GM12878 (cell line): ENCODE measurements around the gene CDSN. TPM values are rescaled to one million over a fixed set of nuclear protein-coding genes. Genes with fewer than 3 reads are reported as not detected.

Experiments
- ATAC-seq: fragments of 200-7000 bp; cut with Tn5 transposase; 3 replicates; pipeline ENCODE4 v1.9.1; 2020; ENCODE audit warnings: mild to moderate bottlenecking, moderate library complexity
- BruUV-seq: library from RNA; stranded (reverse); fragments of 400-500 nt; replicated peaks from 2 replicates; lab custom pipeline; 2021; lab: Mats Ljungman, UMichigan
- CTCF ChIA-PET: fragments of 300-600 bp; sonication (Branson Sonifier 250); formaldehyde crosslinking; extraction: SDS; loops from one replicate; lab custom pipeline; 2021; ENCODE audit warnings: inconsistent platforms; lab: Yijun Ruan, JAX
- POLR2A ChIA-PET: fragments of 350-600 bp; formaldehyde crosslinking; extraction: SDS; loops from one replicate; lab custom pipeline; 2021; ENCODE audit warnings: inconsistent platforms; lab: Charles Lee
- RAD21 ChIA-PET: fragments of 300-600 bp; sonication (Branson Sonifier 250); formaldehyde crosslinking; loops from one replicate; lab custom pipeline; 2023; ENCODE audit warnings: antibody characterized with exemption; ENCODE audit not compliant: unreplicated experiment; lab: Charles Lee
- SMC1A ChIA-PET: fragments of 300-600 bp; sonication (Branson Sonifier 250); formaldehyde crosslinking; loops from one replicate; lab custom pipeline; 2023; ENCODE audit not compliant: unreplicated experiment, uncharacterized antibody; lab: Charles Lee
- DNase-seq: peaks from one replicate; pipeline ENCODE4 v3.0.0-alpha.2; 2011; ENCODE audit warnings: low read depth, low spot score
- FAIRE-seq: peaks from 3 replicates; lab custom pipeline; 2011; peaks lifted over from hg19 to GRCh38; lab: Jason Lieb, UNC
- H2AFZ ChIP-seq: 2 replicates; pipeline ENCODE4 v1.6.0; 2011; ENCODE audit warnings: low read depth, low read length, control low read depth; ENCODE audit not compliant: control insufficient read depth
- H3K27ac ChIP-seq: 2 replicates; pipeline ENCODE4 v1.5.1; 2011; ENCODE audit warnings: control low read depth; ENCODE audit not compliant: control insufficient read depth, insufficient read depth
- H3K27me3 ChIP-seq, 2 experiments: replicated peaks in 1 of 2; 2 replicates each; pipeline versions ENCODE4 v1.6.0 to v1.6.1; 2011; ENCODE audit warnings: low read length in 1 of 2; ENCODE audit not compliant: control insufficient read depth in 2 of 2, insufficient read depth in 2 of 2
- H3K36me3 ChIP-seq, 2 experiments: 2 replicates each; pipeline ENCODE4 v1.5.1; 2011; ENCODE audit warnings: low read length in 1 of 2; ENCODE audit not compliant: control insufficient read depth in 2 of 2, insufficient read depth in 2 of 2
- H3K4me1 ChIP-seq: 2 replicates; pipeline ENCODE4 v1.6.1; 2011; ENCODE audit warnings: mild to moderate bottlenecking, low read length, moderate library complexity, mixed read lengths; ENCODE audit not compliant: control insufficient read depth, insufficient read depth
- H3K4me2 ChIP-seq: 2 replicates; pipeline ENCODE4 v1.6.0; 2011; ENCODE audit warnings: control low read depth; ENCODE audit not compliant: control insufficient read depth, insufficient read depth
- H3K4me3 ChIP-seq: fragments of 200-600 bp; sonication (generic); 2 replicates; pipeline ENCODE4 v1.5.1; 2016
- H3K79me2 ChIP-seq: 2 replicates; pipeline ENCODE4 v1.6.0; 2011; ENCODE audit warnings: low read length; ENCODE audit not compliant: control insufficient read depth, insufficient read depth
- H3K9ac ChIP-seq: 2 replicates; pipeline ENCODE4 v1.8.0; 2011; ENCODE audit warnings: low read length, control low read depth, mixed read lengths; ENCODE audit not compliant: control insufficient read depth, insufficient read depth
- H3K9me3 ChIP-seq: replicated peaks from 3 replicates; pipeline ENCODE4 v1.5.1; 2011; ENCODE audit warnings: mild to moderate bottlenecking, low read length; ENCODE audit not compliant: control insufficient read depth, insufficient read depth
- H4K20me1 ChIP-seq: 2 replicates; pipeline ENCODE4 v1.6.0; 2011; ENCODE audit not compliant: control insufficient read depth, insufficient read depth
- BACH1 ChIP-seq: fragments of 450-650 bp; IDR thresholded peaks from 2 replicates; pipeline ENCODE4 v1.6.1; 2017; ENCODE audit warnings: mild to moderate bottlenecking, borderline replicate concordance
- CBX5 ChIP-seq: sonication (generic); IDR thresholded peaks from 2 replicates; pipeline ENCODE4 v1.6.1; 2016; ENCODE audit warnings: low read depth, moderate library complexity, mild to moderate bottlenecking, inconsistent platforms
- FOXK2 ChIP-seq: fragments of 450-650 bp; IDR thresholded peaks from 2 replicates; pipeline ENCODE4 v1.6.1; 2017; ENCODE audit warnings: mild to moderate bottlenecking, moderate library complexity
- IKZF1 ChIP-seq: fragments of 450-650 bp; conservative IDR thresholded peaks from 2 replicates; pipeline ENCODE4 v1.6.1; 2017; ENCODE audit warnings: antibody characterized with exemption, mild to moderate bottlenecking
- KAT2A ChIP-seq: conservative IDR thresholded peaks from 2 replicates; pipeline ENCODE4 v1.6.1; 2011; ENCODE audit warnings: low read depth, low read length; ENCODE audit not compliant: control insufficient read depth
- STAT3 ChIP-seq: IDR thresholded peaks from 2 replicates; pipeline ENCODE4 v1.6.1; 2011; ENCODE audit warnings: low read depth, low read length, improper control_type of control experiment
- TARDBP ChIP-seq: IDR thresholded peaks from 2 replicates; pipeline ENCODE4 v1.6.1; 2016; ENCODE audit warnings: borderline replicate concordance
- WGBS: methylation state at CpG from one replicate; pipeline ENCODE4 v1.1.6; 2016; ENCODE audit warnings: low lambda C conversion rate; ENCODE audit not compliant: insufficient replicate concordance, insufficient coverage; ENCODE audit errors: missing lambda C conversion rate; 5-methylcytosine and 5-hydroxymethylcytosine counted together
- in situ Hi-C: fragments of 300-500 bp; cut with MboI; formaldehyde crosslinking; loops from 9 replicates; pipeline ENCODE4 v1.14.3; 2018; ENCODE audit warnings: mixed read lengths
- intact Hi-C: fragments of 100-400 bp; cut with micrococcal nuclease; formaldehyde crosslinking; loops from one replicate; pipeline ENCODE4 v1.14.2; 2022; ENCODE audit not compliant: unreplicated experiment
- polyA plus RNA-seq, 11 experiments: library from polyadenylated mRNA; depleted of rRNA in 4 of 11; unstranded in 6 of 11; stranded (reverse) in 5 of 11; fragments of >200 nt; fragmentation: Nextera tagmentation in 4 of 11; fragmentation: Illumina TruSeq in 1 of 11; extraction: Ambion mirVana in 4 of 11; extraction: Trizol in 1 of 11; gene quantifications; 1 replicate in 1 of 11; 2 replicates in 10 of 11; pipeline versions ENCODE4 v1.2.1 to v1.2.3, GENCODE V29; 2011 to 2016; ENCODE audit warnings: inconsistent platforms in 2 of 11, missing spikeins in 2 of 11, low read depth in 1 of 11
- total RNA-seq, 4 experiments: library from RNA; depleted of rRNA in 3 of 4; stranded (reverse); fragments of >200 nt in 3 of 4; fragmentation: Illumina TruSeq in 1 of 4; extraction: Trizol in 1 of 4; gene quantifications; 2 replicates each; pipeline versions ENCODE4 v1.2.1 to v1.2.3, GENCODE V29; 2013 to 2021
- TF ChIP-seq, protein P1 (sequence below): fragments of 450-650 bp; IDR thresholded peaks from 2 replicates; pipeline ENCODE4 v1.6.1; 2017; ENCODE audit warnings: low read depth, mild to moderate bottlenecking, moderate library complexity

Gene CDSN
- total and polyA plus RNA-seq, 10 of the 15 experiments (the other 5 are each of a cell fraction or from before 2014, with no cell fraction given), result 0.01 TPM; not detected in 9

DNA sequence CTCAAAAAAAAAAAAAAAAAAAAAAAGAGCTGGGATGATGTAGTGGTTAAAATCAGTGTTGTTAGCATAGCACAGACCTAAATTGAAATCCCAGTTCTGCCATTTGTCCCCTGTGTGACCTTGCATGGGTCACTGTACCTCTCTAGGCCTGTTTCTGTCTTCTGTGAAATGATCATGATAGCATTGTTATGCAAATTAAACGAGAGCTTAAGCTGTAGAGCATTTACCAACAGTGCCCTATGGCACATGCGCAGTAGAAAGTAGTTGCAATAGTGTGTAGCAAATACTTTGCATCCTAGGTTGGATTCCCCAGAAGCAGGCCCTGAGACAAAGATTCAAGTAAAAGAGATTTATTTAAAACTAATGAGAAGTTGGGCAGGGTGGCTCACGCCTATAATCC, 11.3 kb upstream of the CDSN start (continued):
- no peak for TF ChIP-seq KAT2A
- no peak for TF ChIP-seq BACH1

DNA sequence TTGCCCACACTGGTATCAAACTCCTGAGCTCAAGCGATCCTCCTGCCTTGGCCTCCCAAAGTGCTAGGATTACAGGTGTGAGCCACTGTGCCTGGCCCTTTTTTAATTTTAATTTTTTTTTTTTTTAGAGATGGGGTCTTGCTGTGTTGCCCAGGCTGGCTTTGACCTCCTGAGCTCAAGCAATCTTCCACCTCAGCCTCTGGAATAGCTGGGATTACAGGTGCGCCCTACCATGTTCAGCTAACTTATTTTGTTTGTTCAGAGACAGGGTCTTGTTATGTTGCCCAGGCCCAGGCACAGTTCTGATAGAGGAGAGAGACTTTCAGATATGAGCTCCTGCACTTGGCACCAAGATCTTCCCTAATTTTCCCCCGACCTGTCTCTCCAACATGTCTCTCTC, 10.5 kb upstream of the CDSN start:
- BruUV-seq, result no TSS peak
- H3K79me2 ChIP-seq, result no peaks in the 10 kb centered on the region
- TF ChIP-seq CBX5, result no peak
- no peak for TF ChIP-seq IKZF1
- no peak for TF ChIP-seq TARDBP
- no peak for TF ChIP-seq FOXK2
- TF ChIP-seq, protein P1, sequence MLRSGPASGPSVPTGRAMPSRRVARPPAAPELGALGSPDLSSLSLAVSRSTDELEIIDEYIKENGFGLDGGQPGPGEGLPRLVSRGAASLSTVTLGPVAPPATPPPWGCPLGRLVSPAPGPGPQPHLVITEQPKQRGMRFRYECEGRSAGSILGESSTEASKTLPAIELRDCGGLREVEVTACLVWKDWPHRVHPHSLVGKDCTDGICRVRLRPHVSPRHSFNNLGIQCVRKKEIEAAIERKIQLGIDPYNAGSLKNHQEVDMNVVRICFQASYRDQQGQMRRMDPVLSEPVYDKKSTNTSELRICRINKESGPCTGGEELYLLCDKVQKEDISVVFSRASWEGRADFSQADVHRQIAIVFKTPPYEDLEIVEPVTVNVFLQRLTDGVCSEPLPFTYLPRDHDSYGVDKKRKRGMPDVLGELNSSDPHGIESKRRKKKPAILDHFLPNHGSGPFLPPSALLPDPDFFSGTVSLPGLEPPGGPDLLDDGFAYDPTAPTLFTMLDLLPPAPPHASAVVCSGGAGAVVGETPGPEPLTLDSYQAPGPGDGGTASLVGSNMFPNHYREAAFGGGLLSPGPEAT, result no peak
- TF ChIP-seq STAT3, result no peak
- RAD21 ChIA-PET, result interaction anchor here (0.8 to 1.6 kb wide), 3 partner anchors 62 to 236 kb away, joined by 3 to 5 read pairs (median 3); no protein-coding TSS in a partner anchor
- CTCF ChIA-PET, result interaction anchor here (0.6 to 22.9 kb wide), 6 partner anchors 44 to 273 kb away, joined by 3 to 326 read pairs (median 3); no protein-coding TSS in a partner anchor
- H3K36me3 ChIP-seq, result no peaks in the 10 kb centered on the region
- no peak overlapping the region for H3K4me2 ChIP-seq
- H3K4me1 ChIP-seq, result no peaks in the 10 kb centered on the region; the same call in 1 of the 2 replicates
- POLR2A ChIA-PET, result interaction anchor here (0.5 to 0.7 kb wide), 3 partner anchors 54 to 575 kb away, joined by 3 to 4 read pairs (median 3); no protein-coding TSS in a partner anchor
- H3K27ac ChIP-seq, result no peak overlapping the region
- H2AFZ ChIP-seq, result no peak overlapping the region
- SMC1A ChIA-PET, result interaction anchor here (0.6 to 1.9 kb wide), 2 partner anchors 15 to 89 kb away, joined by 3 to 5 read pairs; no protein-coding TSS in a partner anchor
- FAIRE-seq, result no peak
- ATAC-seq, result no peak
- no peak overlapping the region for H3K9ac ChIP-seq
- in situ Hi-C loops (no loop called here), intact Hi-C loops (no loop called here)
- DNase-seq, result no peak
- WGBS, result 63% methylated on average over 3 of the region's 3 CpGs
- H3K27me3 ChIP-seq, result no peaks in the 10 kb centered on the region; a peak in 1 of 4 replicates
- H3K4me3 ChIP-seq, result no peak overlapping the region
- H4K20me1 ChIP-seq, result no peaks in the 10 kb centered on the region
- no peaks in the 10 kb centered on the region for H3K9me3 ChIP-seq
